LNCAP (cell line): ENCODE measurements around the gene CNTROB.

Source experiments
- CTCF ChIP-seq: fragments of 450-650 bp; IDR thresholded peaks from 2 replicates; pipeline ENCODE4 v1.5.1; 2017; ENCODE audit warnings: mild to moderate bottlenecking

CNTROB gene

GRCh38 chr17:7940743-7941142 lies 8.7 kb downstream of the CNTROB start:
- TF ChIP-seq CTCF, result no peak

- TF ChIP-seq CTCF, result no peak
Measured at GRCh38 chr17:7943291-7943690, 11.3 kb downstream of the CNTROB start.

- TF ChIP-seq CTCF, result no peak
Measured at GRCh38 chr17:7944326-7944725, 12.3 kb downstream of the CNTROB start.

- no peak for TF ChIP-seq CTCF
Measured at GRCh38 chr17:7945651-7946050, 13.6 kb downstream of the CNTROB start.

GRCh38 chr17:7946441-7946840 lies 14.4 kb downstream of the CNTROB start:
- TF ChIP-seq CTCF, result no peak

- no peak for TF ChIP-seq CTCF
Measured at GRCh38 chr17:7947651-7948050, 15.6 kb downstream of the CNTROB start.

- no peak for TF ChIP-seq CTCF
Measured at GRCh38 chr17:7950578-7950977, 18.6 kb downstream of the CNTROB start.

GRCh38 chr17:7951143-7951792 lies 19.3 kb downstream of the CNTROB start:
- no peak for TF ChIP-seq CTCF
